A549 (cell line): ENCODE measurements around the gene ATP8A1.

Experiments used
- EHMT2 ChIP-seq: fragments of 200-600 bp; sonication (generic); IDR thresholded peaks from 2 replicates; pipeline ENCODE4 v1.6.1; 2016; ENCODE audit warnings: antibody characterized with exemption, low read depth, mild to moderate bottlenecking, moderate library complexity
- JUN ChIP-seq, 2 experiments: fragments of >200 bp; sonication (Bioruptor Twin); formaldehyde crosslinking; IDR thresholded peaks; 2 replicates in 1 of 2; 3 replicates in 1 of 2; pipeline ENCODE4 v1.6.1; 2016 to 2017
- MAZ ChIP-seq: fragments of 150-350 bp; IDR thresholded peaks from 2 replicates; pipeline ENCODE4 v1.6.1; 2014; ENCODE audit warnings: antibody characterized with exemption, low read depth, low read length, borderline replicate concordance
- POLR2A ChIP-seq: IDR thresholded peaks from 2 replicates; pipeline ENCODE4 v1.6.1; 2012; ENCODE audit warnings: mild to moderate bottlenecking, low read length
- RCOR1 ChIP-seq: fragments of 150-350 bp; IDR thresholded peaks from 2 replicates; pipeline ENCODE4 v1.6.1; 2014; ENCODE audit warnings: antibody characterized with exemption, low read length, low read depth
- SMC3 ChIP-seq: fragments of >200 bp; sonication (Bioruptor Twin); formaldehyde crosslinking; IDR thresholded peaks from 3 replicates; pipeline ENCODE4 v1.6.1; 2018; ENCODE audit warnings: inconsistent platforms
- TF ChIP-seq, protein P1 (sequence below): IDR thresholded peaks from 2 replicates; pipeline ENCODE4 v1.6.1; 2012
- TF ChIP-seq, protein P2 (sequence below): fragments of >200 bp; sonication (Bioruptor Twin); formaldehyde crosslinking; IDR thresholded peaks from 3 replicates; pipeline ENCODE4 v1.5.1; 2016
- TF ChIP-seq, protein P3 (sequence below): fragments of >200 bp; sonication (Bioruptor Twin); formaldehyde crosslinking; IDR thresholded peaks from 3 replicates; pipeline ENCODE4 v1.6.1; 2016
- TF ChIP-seq, protein P4 (sequence below): IDR thresholded peaks from 2 replicates; pipeline ENCODE4 v1.6.1; 2012; ENCODE audit warnings: low read depth, borderline replicate concordance
- TF ChIP-seq, protein P5 (sequence below): fragments of 450-650 bp; IDR thresholded peaks from 2 replicates; pipeline ENCODE4 v1.6.1; 2014; ENCODE audit warnings: antibody characterized with exemption
- TF ChIP-seq, protein P6 (sequence below): fragments of 250-450 bp; sonication (Bioruptor Pico); IDR thresholded peaks from 2 replicates; pipeline ENCODE4 v1.5.0; 2020; ENCODE audit warnings: low read depth, mild to moderate bottlenecking, moderate library complexity

DNA sequence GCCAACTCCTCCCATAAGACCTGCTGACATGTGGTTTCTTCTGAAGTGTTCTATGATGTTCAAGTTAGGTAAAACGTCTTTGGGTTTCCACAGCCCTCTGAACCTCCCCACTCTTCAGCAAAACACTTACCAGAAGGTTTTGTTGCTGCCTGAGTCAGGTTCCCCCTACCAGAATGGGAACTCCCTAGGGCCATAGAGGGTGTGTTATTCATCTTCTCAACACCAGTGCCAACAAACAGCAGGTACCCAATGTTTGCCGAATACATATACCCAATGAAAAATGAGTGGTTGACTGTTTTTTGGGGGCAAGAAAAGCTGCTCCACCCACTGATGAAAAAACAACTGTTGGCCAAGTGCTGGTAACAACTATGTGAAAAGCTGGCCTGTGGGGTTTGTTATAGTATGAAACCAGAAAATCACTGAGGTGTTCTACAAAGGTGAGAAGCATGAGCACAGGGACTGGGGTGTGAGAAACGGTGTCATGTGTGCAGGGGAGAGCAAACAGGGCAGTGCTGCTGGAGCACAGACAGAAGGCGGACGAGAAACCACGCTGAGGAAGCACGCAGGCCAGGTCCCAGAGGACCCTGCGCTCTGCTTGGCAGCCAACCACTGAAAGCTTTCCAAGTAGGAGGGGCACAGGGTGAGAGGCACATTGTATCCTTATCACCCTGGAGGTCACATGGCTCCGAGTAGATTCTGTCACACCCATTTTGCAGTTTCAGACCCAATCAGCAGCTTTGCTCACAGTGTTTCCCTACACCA is 28.8 kb downstream of the ATP8A1 start:
- TF ChIP-seq, protein P1, sequence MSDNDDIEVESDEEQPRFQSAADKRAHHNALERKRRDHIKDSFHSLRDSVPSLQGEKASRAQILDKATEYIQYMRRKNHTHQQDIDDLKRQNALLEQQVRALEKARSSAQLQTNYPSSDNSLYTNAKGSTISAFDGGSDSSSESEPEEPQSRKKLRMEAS = no peak
- TF ChIP-seq JUN (IDR thresholded peaks at IDR 0.05) (no peak), POLR2A (no peak), EHMT2 (no peak), SMC3 (no peak), MAZ (no peak), RCOR1 (no peak)
- TF ChIP-seq, protein P2, sequence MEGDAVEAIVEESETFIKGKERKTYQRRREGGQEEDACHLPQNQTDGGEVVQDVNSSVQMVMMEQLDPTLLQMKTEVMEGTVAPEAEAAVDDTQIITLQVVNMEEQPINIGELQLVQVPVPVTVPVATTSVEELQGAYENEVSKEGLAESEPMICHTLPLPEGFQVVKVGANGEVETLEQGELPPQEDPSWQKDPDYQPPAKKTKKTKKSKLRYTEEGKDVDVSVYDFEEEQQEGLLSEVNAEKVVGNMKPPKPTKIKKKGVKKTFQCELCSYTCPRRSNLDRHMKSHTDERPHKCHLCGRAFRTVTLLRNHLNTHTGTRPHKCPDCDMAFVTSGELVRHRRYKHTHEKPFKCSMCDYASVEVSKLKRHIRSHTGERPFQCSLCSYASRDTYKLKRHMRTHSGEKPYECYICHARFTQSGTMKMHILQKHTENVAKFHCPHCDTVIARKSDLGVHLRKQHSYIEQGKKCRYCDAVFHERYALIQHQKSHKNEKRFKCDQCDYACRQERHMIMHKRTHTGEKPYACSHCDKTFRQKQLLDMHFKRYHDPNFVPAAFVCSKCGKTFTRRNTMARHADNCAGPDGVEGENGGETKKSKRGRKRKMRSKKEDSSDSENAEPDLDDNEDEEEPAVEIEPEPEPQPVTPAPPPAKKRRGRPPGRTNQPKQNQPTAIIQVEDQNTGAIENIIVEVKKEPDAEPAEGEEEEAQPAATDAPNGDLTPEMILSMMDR = no peak
- TF ChIP-seq, protein P3, sequence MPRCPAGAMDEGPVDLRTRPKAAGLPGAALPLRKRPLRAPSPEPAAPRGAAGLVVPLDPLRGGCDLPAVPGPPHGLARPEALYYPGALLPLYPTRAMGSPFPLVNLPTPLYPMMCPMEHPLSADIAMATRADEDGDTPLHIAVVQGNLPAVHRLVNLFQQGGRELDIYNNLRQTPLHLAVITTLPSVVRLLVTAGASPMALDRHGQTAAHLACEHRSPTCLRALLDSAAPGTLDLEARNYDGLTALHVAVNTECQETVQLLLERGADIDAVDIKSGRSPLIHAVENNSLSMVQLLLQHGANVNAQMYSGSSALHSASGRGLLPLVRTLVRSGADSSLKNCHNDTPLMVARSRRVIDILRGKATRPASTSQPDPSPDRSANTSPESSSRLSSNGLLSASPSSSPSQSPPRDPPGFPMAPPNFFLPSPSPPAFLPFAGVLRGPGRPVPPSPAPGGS = no peak
- TF ChIP-seq, protein P4, sequence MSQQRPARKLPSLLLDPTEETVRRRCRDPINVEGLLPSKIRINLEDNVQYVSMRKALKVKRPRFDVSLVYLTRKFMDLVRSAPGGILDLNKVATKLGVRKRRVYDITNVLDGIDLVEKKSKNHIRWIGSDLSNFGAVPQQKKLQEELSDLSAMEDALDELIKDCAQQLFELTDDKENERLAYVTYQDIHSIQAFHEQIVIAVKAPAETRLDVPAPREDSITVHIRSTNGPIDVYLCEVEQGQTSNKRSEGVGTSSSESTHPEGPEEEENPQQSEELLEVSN = no peak
- TF ChIP-seq, protein P5, sequence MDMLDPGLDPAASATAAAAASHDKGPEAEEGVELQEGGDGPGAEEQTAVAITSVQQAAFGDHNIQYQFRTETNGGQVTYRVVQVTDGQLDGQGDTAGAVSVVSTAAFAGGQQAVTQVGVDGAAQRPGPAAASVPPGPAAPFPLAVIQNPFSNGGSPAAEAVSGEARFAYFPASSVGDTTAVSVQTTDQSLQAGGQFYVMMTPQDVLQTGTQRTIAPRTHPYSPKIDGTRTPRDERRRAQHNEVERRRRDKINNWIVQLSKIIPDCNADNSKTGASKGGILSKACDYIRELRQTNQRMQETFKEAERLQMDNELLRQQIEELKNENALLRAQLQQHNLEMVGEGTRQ = no peak
- TF ChIP-seq, protein P6, sequence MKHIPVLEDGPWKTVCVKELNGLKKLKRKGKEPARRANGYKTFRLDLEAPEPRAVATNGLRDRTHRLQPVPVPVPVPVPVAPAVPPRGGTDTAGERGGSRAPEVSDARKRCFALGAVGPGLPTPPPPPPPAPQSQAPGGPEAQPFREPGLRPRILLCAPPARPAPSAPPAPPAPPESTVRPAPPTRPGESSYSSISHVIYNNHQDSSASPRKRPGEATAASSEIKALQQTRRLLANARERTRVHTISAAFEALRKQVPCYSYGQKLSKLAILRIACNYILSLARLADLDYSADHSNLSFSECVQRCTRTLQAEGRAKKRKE (CRISPR knock-in tag) = no peak
